ENCODE measurements around the gene CPA5.
"Not testable (repeated sequence)": the region's sequence is repeated elsewhere in the genome, so short reads cannot be mapped to it uniquely, and the experiment has no call there.

The CPA5 gene

GRCh38 chr7:130344271-130344866 is at the start of gene CPA5:
TSS of gene CPA5 (plus strand) at chr7:130344816. CDS start at chr7:130346486, 1,670 bp downstream.
- no peak for DNase-seq

- no peak for DNase-seq
Observed at GRCh38 chr7:130296221-130296951, 48.2 kb upstream of the CPA5 start.

- DNase-seq = no peak
Observed at GRCh38 chr7:130297628-130298543, 46.7 kb upstream of the CPA5 start.

GRCh38 chr7:130298544-130299326 is 45.9 kb upstream of the CPA5 start:
- no peak for DNase-seq

GRCh38 chr7:130299866-130300265 is 44.8 kb upstream of the CPA5 start:
- DNase-seq = no peak

GRCh38 chr7:130301501-130302020 is 43.1 kb upstream of the CPA5 start:
- no peak for DNase-seq

- no peak for DNase-seq
Observed at GRCh38 chr7:130302649-130303048, 42.0 kb upstream of the CPA5 start.

GRCh38 chr7:130303127-130303526 is 41.5 kb upstream of the CPA5 start:
- no peak for DNase-seq

GRCh38 chr7:130303551-130303950 is 41.1 kb upstream of the CPA5 start:
- DNase-seq = no peak

GRCh38 chr7:130303982-130304381 is 40.6 kb upstream of the CPA5 start:
- DNase-seq = no peak

- DNase-seq = no peak
Observed at GRCh38 chr7:130304878-130305277, 39.7 kb upstream of the CPA5 start.

- no peak for DNase-seq
Observed at GRCh38 chr7:130305433-130306042, 39.1 kb upstream of the CPA5 start.

GRCh38 chr7:130309986-130310385 is 34.6 kb upstream of the CPA5 start:
- no peak for DNase-seq

GRCh38 chr7:130314305-130314704 is 30.3 kb upstream of the CPA5 start:
- no peak for DNase-seq

- no peak for DNase-seq
Observed at GRCh38 chr7:130319541-130319940, 25.1 kb upstream of the CPA5 start.

- DNase-seq = not testable (repeated sequence)
Observed at GRCh38 chr7:130321542-130322229, 22.9 kb upstream of the CPA5 start.

GRCh38 chr7:130322615-130323014 is 22.0 kb upstream of the CPA5 start:
- no peak for DNase-seq

GRCh38 chr7:130324306-130324943 is 20.2 kb upstream of the CPA5 start:
- DNase-seq = no peak

GRCh38 chr7:130329681-130330080 is 14.9 kb upstream of the CPA5 start:
- DNase-seq = no peak

- DNase-seq = no peak
Observed at GRCh38 chr7:130332259-130333053, 12.2 kb upstream of the CPA5 start.
